ENCODE results near the gene CADM1.

GRCh38 chr11:115183136-115183535 is 321.1 kb downstream of the CADM1 start:
- no peak for TF ChIP-seq CTCF (optimal IDR thresholded peaks at IDR 0.05 in 1 of 3, IDR thresholded peaks at IDR 0.05 in 1 of 3, conservative IDR thresholded peaks at IDR 0.05 in 1 of 3; ENCODE audit: extremely low read depth in 1 of 3, insufficient read depth in 2 of 3, low read length in 3 of 3)
- no peak for TF ChIP-seq EZH2 (IDR thresholded peaks at IDR 0.05; ENCODE audit: low read length)

Data from keratinocyte (primary cell).